VCaP (cell line): Measurements from ENCODE around the gene NAP1L2.
"Not testable (repeated sequence)": the region's sequence is repeated elsewhere in the genome, so short reads cannot be mapped to it uniquely, and the experiment has no call there.

Source experiments
- H3K27ac ChIP-seq: fragments of 450-650 bp; 2 replicates; pipeline ENCODE4 v1.5.1; 2017
- CTCF ChIP-seq: fragments of 450-650 bp; conservative IDR thresholded peaks from 2 replicates; pipeline ENCODE4 v1.5.1; 2017; ENCODE audit warnings: mild to moderate bottlenecking, moderate library complexity

The NAP1L2 gene

GRCh38 chrX:73182502-73183114, 32.0 kb downstream of the NAP1L2 start:
- H3K27ac ChIP-seq, result peak overlapping the region; percentile 77
- no peak for TF ChIP-seq CTCF

- H3K27ac ChIP-seq, result not testable (repeated sequence)
These were observed 45.7 kb downstream of the NAP1L2 start for GRCh38 chrX:73168945-73169344.
